AG04450 (cell line): ENCODE results near the gene CXCR1. TPM values are rescaled to one million over a fixed set of nuclear protein-coding genes. Genes with fewer than 3 reads are reported as not detected.

Experiments used
- CTCF ChIA-PET: fragments of 300-600, 350-600 bp; formaldehyde crosslinking; extraction: SDS; loops from one replicate; lab custom pipeline; 2022; ENCODE audit warnings: antibody characterized with exemption, inconsistent platforms; lab: Charles Lee
- POLR2A ChIA-PET: fragments of 350-600 bp; formaldehyde crosslinking; extraction: SDS; loops from one replicate; lab custom pipeline; 2021; ENCODE audit warnings: antibody characterized with exemption, inconsistent platforms; lab: Yijun Ruan, JAX
- DNase-seq: peaks from one replicate; pipeline ENCODE4 v3.0.0-alpha.2; 2011; ENCODE audit warnings: low read depth, low spot score
- H3K27ac ChIP-seq: one replicate; pipeline ENCODE4 v1.5.1; 2012; ENCODE audit warnings: low read depth, low read length, control low read depth
- H3K27me3 ChIP-seq: one replicate; pipeline ENCODE4 v1.6.0; 2012; ENCODE audit warnings: low read length; ENCODE audit not compliant: control insufficient read depth, insufficient read depth
- H3K4me3 ChIP-seq: 2 replicates; pipeline ENCODE4 v1.5.1; 2011; ENCODE audit warnings: mild to moderate bottlenecking, low read depth, low read length, control low read depth
- H3K9me3 ChIP-seq: 2 replicates; pipeline ENCODE4 v1.5.1; 2012; ENCODE audit warnings: low read length; ENCODE audit not compliant: control insufficient read depth, insufficient read depth
- CTCF ChIP-seq: IDR thresholded peaks from 2 replicates; pipeline ENCODE4 v1.5.1; 2011; ENCODE audit warnings: low read depth, low read length, control low read depth, inconsistent platforms
- polyA plus RNA-seq: library from polyadenylated mRNA; depleted of rRNA; stranded (reverse); fragments of >200 nt; gene quantifications from 2 replicates; pipeline ENCODE4 v1.2.3, GENCODE V29; 2011

CXCR1 gene
- polyA plus RNA-seq, 1 experiment = not detected

GRCh38 chr2:218196974-218197373 is 30.2 kb upstream of the CXCR1 start:
- H3K27me3 ChIP-seq = peaks cover 19% of the 10 kb centered on the region
- no peak overlapping the region for H3K27ac ChIP-seq
- CTCF ChIA-PET = no interaction called here
- TF ChIP-seq CTCF = no peak
- no peak overlapping the region for H3K4me3 ChIP-seq
- POLR2A ChIA-PET = no interaction called here
- DNase-seq = no peak
- H3K9me3 ChIP-seq = no peaks in the 10 kb centered on the region

GRCh38 chr2:218194880-218195279 is 28.1 kb upstream of the CXCR1 start:
- H3K27ac ChIP-seq = no peak overlapping the region
- no peak for TF ChIP-seq CTCF
- H3K27me3 ChIP-seq = peaks cover 19% of the 10 kb centered on the region
- no peak for DNase-seq
- CTCF ChIA-PET = interaction anchor here (1.0 kb wide), 1 partner anchor 9 kb away, joined by 4 read pairs; no protein-coding TSS in a partner anchor
- POLR2A ChIA-PET = no interaction called here
- no peaks in the 10 kb centered on the region for H3K9me3 ChIP-seq
- no peak overlapping the region for H3K4me3 ChIP-seq

- no peaks in the 10 kb centered on the region for H3K9me3 ChIP-seq
- ChIA-PET CTCF (no interaction called here), POLR2A (no interaction called here)
- H3K27me3 ChIP-seq = peaks cover 11% of the 10 kb centered on the region
- no peak for TF ChIP-seq CTCF
- H3K27ac ChIP-seq = no peak overlapping the region
- H3K4me3 ChIP-seq = no peak overlapping the region
- DNase-seq = no peak
Observed at GRCh38 chr2:218193701-218194100, 26.9 kb upstream of the CXCR1 start.

GRCh38 chr2:218192902-218193430 is 26.2 kb upstream of the CXCR1 start:
- H3K27ac ChIP-seq = no peak overlapping the region
- POLR2A ChIA-PET = no interaction called here
- no peak for TF ChIP-seq CTCF
- DNase-seq = no peak
- H3K9me3 ChIP-seq = no peaks in the 10 kb centered on the region
- CTCF ChIA-PET = no interaction called here
- H3K4me3 ChIP-seq = no peak overlapping the region
- peaks cover 10% of the 10 kb centered on the region for H3K27me3 ChIP-seq

GRCh38 chr2:218188528-218188927 is 21.8 kb upstream of the CXCR1 start:
- DNase-seq = no peak
- Histone ChIP-seq H3K27me3 (peaks cover 8% of the 10 kb centered on the region), H3K4me3 (no peak overlapping the region), H3K9me3 (no peaks in the 10 kb centered on the region), H3K27ac (no peak overlapping the region)
- ChIA-PET CTCF (interaction anchor here (1.1 to 1.4 kb wide), 4 partner anchors 69 to 460 kb away, joined by 3 to 5 read pairs (median 4); no protein-coding TSS in a partner anchor), POLR2A (interaction anchor here (0.9 kb wide), 1 partner anchor 72 kb away, joined by 5 read pairs; the partner anchor contains the start of gene GPBAR1)
- TF ChIP-seq CTCF = no peak
